GM12878 (cell line): Measurements from ENCODE around the gene GFOD2. TPM values are rescaled to one million over a fixed set of nuclear protein-coding genes. Genes with fewer than 3 reads are reported as not detected.

Experiments
- BMI1 ChIP-seq: fragments of 450-650 bp; IDR thresholded peaks from 2 replicates; pipeline ENCODE4 v1.6.1; 2016; ENCODE audit warnings: mild to moderate bottlenecking, moderate library complexity, borderline replicate concordance
- KAT2A ChIP-seq: conservative IDR thresholded peaks from 2 replicates; pipeline ENCODE4 v1.6.1; 2011; ENCODE audit warnings: low read depth, low read length; ENCODE audit not compliant: control insufficient read depth
- MAX ChIP-seq: IDR thresholded peaks from 2 replicates; pipeline ENCODE4 v1.6.1; 2012; ENCODE audit warnings: low read depth, low read length, improper control_type of control experiment
- NFYA ChIP-seq: IDR thresholded peaks from 2 replicates; pipeline ENCODE4 v1.6.1; 2011; ENCODE audit warnings: low read depth, mild to moderate bottlenecking, low read length, improper control_type of control experiment, borderline replicate concordance
- NR2F1 ChIP-seq: fragments of 450-650 bp; conservative IDR thresholded peaks from 2 replicates; pipeline ENCODE4 v1.6.1; 2017; ENCODE audit warnings: mild to moderate bottlenecking
- STAT3 ChIP-seq: IDR thresholded peaks from 2 replicates; pipeline ENCODE4 v1.6.1; 2011; ENCODE audit warnings: low read depth, low read length, improper control_type of control experiment
- polyA plus RNA-seq, 11 experiments: library from polyadenylated mRNA; depleted of rRNA in 4 of 11; unstranded in 6 of 11; stranded (reverse) in 5 of 11; fragments of >200 nt; fragmentation: Nextera tagmentation in 4 of 11; fragmentation: Illumina TruSeq in 1 of 11; extraction: Ambion mirVana in 4 of 11; extraction: Trizol in 1 of 11; gene quantifications; 1 replicate in 1 of 11; 2 replicates in 10 of 11; pipeline versions ENCODE4 v1.2.1 to v1.2.3, GENCODE V29; 2011 to 2016; ENCODE audit warnings: inconsistent platforms in 2 of 11, missing spikeins in 2 of 11, low read depth in 1 of 11
- total RNA-seq, 4 experiments: library from RNA; depleted of rRNA in 3 of 4; stranded (reverse); fragments of >200 nt in 3 of 4; fragmentation: Illumina TruSeq in 1 of 4; extraction: Trizol in 1 of 4; gene quantifications; 2 replicates each; pipeline versions ENCODE4 v1.2.1 to v1.2.3, GENCODE V29; 2013 to 2021
- TF ChIP-seq, protein P1 (sequence below): fragments of 450-650 bp; formaldehyde crosslinking; IDR thresholded peaks from 2 replicates; pipeline ENCODE4 v1.4.0; 2020; ENCODE audit warnings: mild to moderate bottlenecking, moderate library complexity

GFOD2 gene
- total and polyA plus RNA-seq, 10 of the 15 experiments (the other 5 are each of a cell fraction or from before 2014, with no cell fraction given): 2.0 to 15.9 (median 12.0) TPM

DNA sequence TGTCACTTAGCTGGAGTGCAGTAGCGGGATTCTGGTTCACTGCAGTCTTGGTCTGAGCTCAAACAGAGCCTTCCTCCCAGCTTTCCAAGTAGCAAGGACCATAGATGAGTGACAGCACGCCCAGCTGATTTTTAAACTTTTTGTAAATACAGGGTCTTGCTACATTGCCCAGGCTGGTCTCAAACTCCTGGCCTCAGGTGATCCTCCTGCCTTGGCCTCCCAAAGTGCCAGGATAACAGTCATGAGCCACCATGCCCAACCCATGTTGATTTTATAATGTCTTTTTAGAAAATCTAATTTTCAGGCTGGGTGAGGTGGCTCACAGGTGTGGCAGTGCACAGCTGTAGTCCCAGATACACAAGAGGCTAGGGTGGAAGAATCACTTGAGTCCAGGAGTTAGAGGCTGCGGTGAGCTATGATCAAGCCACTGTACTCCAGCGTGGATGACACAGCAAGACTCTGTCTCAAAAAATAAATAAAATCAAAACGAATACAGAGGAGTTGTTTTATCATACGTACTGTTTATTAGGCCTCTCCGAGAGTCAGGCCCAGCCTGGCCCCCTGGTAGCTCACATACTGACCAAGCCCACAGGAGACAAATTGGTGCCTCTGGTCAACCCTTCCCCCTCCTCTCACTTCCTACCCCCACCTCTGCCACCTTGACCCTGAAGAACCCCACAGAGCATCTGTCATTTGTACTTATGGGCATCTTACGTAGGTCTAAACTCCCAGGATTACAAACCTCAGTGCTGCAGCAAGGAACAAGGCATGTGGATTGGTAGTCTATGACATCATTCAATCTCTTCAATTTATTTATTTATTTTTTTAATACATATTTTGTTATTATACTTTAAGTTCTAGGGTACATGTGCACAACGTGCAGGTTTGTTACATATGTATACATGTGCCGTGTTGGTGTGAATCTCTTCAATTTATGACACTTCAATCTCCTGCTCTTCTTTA is 38.9 kb downstream of the GFOD2 start (continued):
- TF ChIP-seq NFYA: no peak
- TF ChIP-seq, protein P1, sequence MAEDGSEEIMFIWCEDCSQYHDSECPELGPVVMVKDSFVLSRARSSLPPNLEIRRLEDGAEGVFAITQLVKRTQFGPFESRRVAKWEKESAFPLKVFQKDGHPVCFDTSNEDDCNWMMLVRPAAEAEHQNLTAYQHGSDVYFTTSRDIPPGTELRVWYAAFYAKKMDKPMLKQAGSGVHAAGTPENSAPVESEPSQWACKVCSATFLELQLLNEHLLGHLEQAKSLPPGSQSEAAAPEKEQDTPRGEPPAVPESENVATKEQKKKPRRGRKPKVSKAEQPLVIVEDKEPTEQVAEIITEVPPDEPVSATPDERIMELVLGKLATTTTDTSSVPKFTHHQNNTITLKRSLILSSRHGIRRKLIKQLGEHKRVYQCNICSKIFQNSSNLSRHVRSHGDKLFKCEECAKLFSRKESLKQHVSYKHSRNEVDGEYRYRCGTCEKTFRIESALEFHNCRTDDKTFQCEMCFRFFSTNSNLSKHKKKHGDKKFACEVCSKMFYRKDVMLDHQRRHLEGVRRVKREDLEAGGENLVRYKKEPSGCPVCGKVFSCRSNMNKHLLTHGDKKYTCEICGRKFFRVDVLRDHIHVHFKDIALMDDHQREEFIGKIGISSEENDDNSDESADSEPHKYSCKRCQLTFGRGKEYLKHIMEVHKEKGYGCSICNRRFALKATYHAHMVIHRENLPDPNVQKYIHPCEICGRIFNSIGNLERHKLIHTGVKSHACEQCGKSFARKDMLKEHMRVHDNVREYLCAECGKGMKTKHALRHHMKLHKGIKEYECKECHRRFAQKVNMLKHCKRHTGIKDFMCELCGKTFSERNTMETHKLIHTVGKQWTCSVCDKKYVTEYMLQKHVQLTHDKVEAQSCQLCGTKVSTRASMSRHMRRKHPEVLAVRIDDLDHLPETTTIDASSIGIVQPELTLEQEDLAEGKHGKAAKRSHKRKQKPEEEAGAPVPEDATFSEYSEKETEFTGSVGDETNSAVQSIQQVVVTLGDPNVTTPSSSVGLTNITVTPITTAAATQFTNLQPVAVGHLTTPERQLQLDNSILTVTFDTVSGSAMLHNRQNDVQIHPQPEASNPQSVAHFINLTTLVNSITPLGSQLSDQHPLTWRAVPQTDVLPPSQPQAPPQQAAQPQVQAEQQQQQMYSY (CRISPR knock-in tag): no peak
- TF ChIP-seq NR2F1: no peak
- TF ChIP-seq BMI1: no peak
- no peak for TF ChIP-seq KAT2A
- TF ChIP-seq MAX: no peak
- no peak for TF ChIP-seq STAT3
- TF ChIP-seq, all 136 proteins: peak for 0
